ENCODE data around the gene CKMT2. TPM values are rescaled to one million over a fixed set of nuclear protein-coding genes. Genes with fewer than 3 reads are reported as not detected.
A peak's percentile ranks its signal among the peaks of the same experiment; 100 is the strongest.
"Not testable (repeated sequence)": the region's sequence is repeated elsewhere in the genome, so short reads cannot be mapped to it uniquely, and the experiment has no call there.

Gene CKMT2
- total RNA-seq, 2 donors from 2014 or later: 2.1 to 2.3 TPM

GRCh38 chr5:81268521-81269196, 35.5 kb downstream of the CKMT2 start:
- Mint-ChIP-seq H3K4me1 (peaks cover 28% of the 10 kb centered on the region), H3K9me3 (peaks cover 10% of the 10 kb centered on the region), H3K4me3 (no peak overlapping the region), H3K27me3 (ENCODE audit: insufficient read depth) (no peaks in the 10 kb centered on the region), H3K36me3 (ENCODE audit: low read depth) (peaks cover 13% of the 10 kb centered on the region), H3K27ac (no peak overlapping the region)
- 65 to 85% methylated on average over 2 to 3 of the region's 3 CpGs for WGBS, 2 experiments (ENCODE audit: insufficient coverage in 1 of 2, insufficient read length in 1 of 2)
- no peak for TF ChIP-seq CTCF (conservative IDR thresholded peaks at IDR 0.05)
- Histone ChIP-seq H3K36me3 (ENCODE audit: control insufficient read depth, insufficient read depth, low read length) (no peaks in the 10 kb centered on the region), H3K4me1 (ENCODE audit: control insufficient read depth, insufficient read depth, low read length) (peaks cover 8% of the 10 kb centered on the region), H3K27ac (ENCODE audit: low read depth, low read length) (no peak overlapping the region), H3K4me3 (ENCODE audit: low read length) (no peak overlapping the region), H3K9ac (ENCODE audit: extremely low read depth, low read length, poor library complexity, severe bottlenecking) (no peak overlapping the region), H3K27me3 (ENCODE audit: control insufficient read depth, insufficient read depth, low read length, poor library complexity, severe bottlenecking) (no peaks in the 10 kb centered on the region), H3K9me3 (ENCODE audit: control insufficient read depth, low read length) (peaks cover 14% of the 10 kb centered on the region)
- DNase-seq: no peak

- no peak for TF ChIP-seq CTCF (conservative IDR thresholded peaks at IDR 0.05)
- Histone ChIP-seq H3K27me3 (ENCODE audit: control insufficient read depth, insufficient read depth, low read length, poor library complexity, severe bottlenecking) (no peaks in the 10 kb centered on the region), H3K36me3 (ENCODE audit: control insufficient read depth, insufficient read depth, low read length) (no peaks in the 10 kb centered on the region), H3K9ac (ENCODE audit: extremely low read depth, low read length, poor library complexity, severe bottlenecking) (peak overlapping the region; percentile 8), H3K9me3 (ENCODE audit: control insufficient read depth, low read length) (peaks cover 17% of the 10 kb centered on the region), H3K4me1 (ENCODE audit: control insufficient read depth, insufficient read depth, low read length) (peaks cover 8% of the 10 kb centered on the region), H3K4me3 (ENCODE audit: low read length) (peak overlapping the region; percentile 30), H3K27ac (ENCODE audit: low read depth, low read length) (no peak overlapping the region)
- Mint-ChIP-seq H3K36me3 (ENCODE audit: low read depth) (peaks cover 10% of the 10 kb centered on the region), H3K9me3 (peaks cover 18% of the 10 kb centered on the region), H3K4me1 (peaks cover 28% of the 10 kb centered on the region), H3K4me3 (peak overlapping the region; percentile 22), H3K27ac (peak overlapping the region; percentile 91), H3K27me3 (ENCODE audit: insufficient read depth) (no peaks in the 10 kb centered on the region)
- 70 to 72% methylated on average over 3 to 8 of the region's 8 CpGs for WGBS, 2 experiments (ENCODE audit: insufficient coverage in 1 of 2, insufficient read length in 1 of 2)
- DNase-seq: peak; percentile 67
These were observed 36.8 kb downstream of the CKMT2 start for GRCh38 chr5:81269751-81270393.

GRCh38 chr5:81270394-81271027, 37.4 kb downstream of the CKMT2 start:
- DNase-seq: peak; percentile 82
- 60 to 82% methylated on average over 1 to 2 of the region's 2 CpGs for WGBS, 2 experiments (ENCODE audit: insufficient coverage in 1 of 2, insufficient read length in 1 of 2)

More at GRCh38 chr5:81270394-81271027, 37.4 kb downstream of the CKMT2 start:
- Mint-ChIP-seq H3K9me3 (peaks cover 24% of the 10 kb centered on the region), H3K4me1 (peaks cover 28% of the 10 kb centered on the region), H3K36me3 (ENCODE audit: low read depth) (peaks cover 16% of the 10 kb centered on the region), H3K27ac (peak overlapping the region; percentile 91), H3K4me3 (peak overlapping the region; percentile 22)
- H3K4me3 ChIP-seq (ENCODE audit: low read length): peak overlapping the region; percentile 30
- not testable (repeated sequence) for H3K27ac ChIP-seq (ENCODE audit: low read depth, low read length); H3K4me1 ChIP-seq (ENCODE audit: control insufficient read depth, insufficient read depth, low read length); H3K36me3 ChIP-seq (ENCODE audit: control insufficient read depth, insufficient read depth, low read length); H3K27me3 ChIP-seq (ENCODE audit: control insufficient read depth, insufficient read depth, low read length, poor library complexity, severe bottlenecking); H3K27me3 Mint-ChIP-seq (ENCODE audit: insufficient read depth); H3K9ac ChIP-seq (ENCODE audit: extremely low read depth, low read length, poor library complexity, severe bottlenecking)
- peaks cover 21% of the 10 kb centered on the region for H3K9me3 ChIP-seq (ENCODE audit: control insufficient read depth, low read length)

Measured in endodermal cell (in vitro differentiated cells).